ENCODE measurements around the gene BRINP1.

GRCh38 chr9:119302988-119303698 lies 66.1 kb downstream of the BRINP1 start:
- no peak for TF ChIP-seq CTCF (conservative IDR thresholded peaks at IDR 0.05; ENCODE audit: low read length)
- TF ChIP-seq EZH2phosphoT487 (IDR thresholded peaks at IDR 0.05; ENCODE audit: borderline replicate concordance) = no peak
